Karpas-422 (cell line): ENCODE results near the gene PRKD2. TPM values are rescaled to one million over a fixed set of nuclear protein-coding genes. Genes with fewer than 3 reads are reported as not detected.
"Not testable (repeated sequence)": the region's sequence is repeated elsewhere in the genome, so short reads cannot be mapped to it uniquely, and the experiment has no call there.

Source experiments
- DNase-seq: peaks from one replicate; pipeline ENCODE4 v3.0.0-alpha.2; 2015
- H2AFZ ChIP-seq: fragments of 200-600 bp; sonication (generic); 2 replicates; pipeline ENCODE4 v1.6.1; 2014; ENCODE audit warnings: antibody characterized with exemption, low read length, mixed read lengths
- H3K27ac ChIP-seq: fragments of 200-600 bp; sonication (generic); 2 replicates; pipeline ENCODE4 v1.5.1; 2014; ENCODE audit warnings: mild to moderate bottlenecking, low read length, moderate library complexity
- H3K27me3 ChIP-seq: fragments of 200-600 bp; sonication (generic); 2 replicates; pipeline ENCODE4 v1.6.1; 2014; ENCODE audit warnings: low read length, mixed read lengths
- H3K36me3 ChIP-seq: fragments of 200-600 bp; sonication (generic); 2 replicates; pipeline ENCODE4 v1.6.1; 2014; ENCODE audit warnings: low read length, mixed read lengths; ENCODE audit not compliant: insufficient read depth
- H3K4me1 ChIP-seq: fragments of 200-600 bp; sonication (generic); 2 replicates; pipeline ENCODE4 v1.6.1; 2014; ENCODE audit warnings: mild to moderate bottlenecking, low read length, mixed read lengths
- H3K4me2 ChIP-seq: fragments of 200-600 bp; sonication (generic); 2 replicates; pipeline ENCODE4 v1.6.1; 2014; ENCODE audit warnings: low read length, low read depth, mild to moderate bottlenecking; ENCODE audit not compliant: poor library complexity, severe bottlenecking
- H3K4me3 ChIP-seq: fragments of 200-600 bp; sonication (generic); 2 replicates; pipeline ENCODE4 v1.5.1; 2014; ENCODE audit warnings: mild to moderate bottlenecking, antibody characterized with exemption, low read length, mixed read lengths
- H3K79me2 ChIP-seq: fragments of 200-600 bp; sonication (generic); 2 replicates; pipeline ENCODE4 v1.6.1; 2014; ENCODE audit warnings: mild to moderate bottlenecking, low read length, mixed read lengths
- H3K9ac ChIP-seq: fragments of 200-600 bp; sonication (generic); 2 replicates; pipeline ENCODE4 v1.6.0; 2014; ENCODE audit warnings: low read length
- H3K9me2 ChIP-seq: fragments of 200-600 bp; sonication (generic), shearing (Covaris generic); replicated peaks from 2 replicates; pipeline ENCODE4 v1.6.0; 2014; ENCODE audit warnings: mild to moderate bottlenecking, low read length, moderate library complexity; ENCODE audit not compliant: insufficient read depth
- H3K9me3 ChIP-seq: fragments of 300-700, 200-600 bp; sonication (generic); 2 replicates; pipeline ENCODE4 v1.6.1; 2014; ENCODE audit warnings: low read length, mixed read lengths
- H4K20me1 ChIP-seq: fragments of 200-600 bp; sonication (generic); 2 replicates; pipeline ENCODE4 v1.6.1; 2014; ENCODE audit warnings: mild to moderate bottlenecking, antibody characterized with exemption, low read length, low read depth; ENCODE audit not compliant: insufficient read depth
- total RNA-seq: library from RNA; depleted of rRNA; stranded (reverse); fragments of >200 nt; shearing (Covaris generic); gene quantifications from 2 replicates; pipeline ENCODE4 v1.2.3, GENCODE V29; 2014; ENCODE audit warnings: low replicate concordance

The PRKD2 gene
- total RNA-seq, 1 experiment from 2014 or later: 20.0 TPM

DNA sequence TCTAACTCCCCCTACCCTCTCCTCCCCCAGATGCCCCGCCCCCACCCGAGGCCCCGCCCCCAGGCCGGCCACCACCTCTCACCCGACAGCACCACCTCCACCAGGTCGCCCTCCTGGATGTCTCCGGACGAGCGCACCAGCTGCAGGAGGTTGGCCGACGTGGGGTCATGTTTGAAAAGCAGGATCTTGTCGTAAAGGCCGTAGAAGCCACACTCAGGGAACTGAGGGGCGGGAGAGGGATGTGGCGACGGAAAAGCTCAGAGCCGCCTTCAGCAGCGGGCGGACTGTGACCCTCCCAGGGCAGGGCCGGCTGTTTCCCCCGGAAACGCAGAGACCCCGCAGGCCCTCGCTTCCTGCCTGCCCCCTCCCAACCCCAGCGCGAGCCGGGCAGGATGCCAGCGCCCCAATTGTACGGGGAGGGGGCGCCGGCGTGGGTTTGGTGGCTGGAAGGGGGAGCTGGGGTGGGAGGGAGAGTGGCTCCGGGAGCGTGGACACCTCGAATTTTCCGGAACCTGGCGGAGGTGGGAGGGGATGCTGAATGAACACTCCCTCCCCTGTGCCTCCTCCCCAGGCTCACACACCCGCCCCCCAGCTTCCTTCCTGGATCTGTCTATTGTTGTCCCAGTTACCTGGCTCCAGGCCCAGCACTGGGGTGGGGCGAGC is 3.0 kb downstream of the PRKD2 start:
- Histone ChIP-seq H3K4me1 (peaks cover 40% of the 10 kb centered on the region), H3K79me2 (peaks cover 33% of the 10 kb centered on the region), H3K4me2 (peak overlapping the region; percentile 99), H2AFZ (0 out of 2 replicates have a peak overlapping the region, but pooled peaks have one; percentile 19), H3K9ac (peak overlapping the region; percentile 94), H3K4me3 (peak overlapping the region; percentile 75), H4K20me1 (no peaks in the 10 kb centered on the region), H3K27ac (peak overlapping the region; percentile 84), H3K36me3 (no peaks in the 10 kb centered on the region), H3K9me3 (no peaks in the 10 kb centered on the region), H3K9me2 (no peaks in the 10 kb centered on the region), H3K27me3 (no peaks in the 10 kb centered on the region)
- peak; percentile 66 for DNase-seq

DNA sequence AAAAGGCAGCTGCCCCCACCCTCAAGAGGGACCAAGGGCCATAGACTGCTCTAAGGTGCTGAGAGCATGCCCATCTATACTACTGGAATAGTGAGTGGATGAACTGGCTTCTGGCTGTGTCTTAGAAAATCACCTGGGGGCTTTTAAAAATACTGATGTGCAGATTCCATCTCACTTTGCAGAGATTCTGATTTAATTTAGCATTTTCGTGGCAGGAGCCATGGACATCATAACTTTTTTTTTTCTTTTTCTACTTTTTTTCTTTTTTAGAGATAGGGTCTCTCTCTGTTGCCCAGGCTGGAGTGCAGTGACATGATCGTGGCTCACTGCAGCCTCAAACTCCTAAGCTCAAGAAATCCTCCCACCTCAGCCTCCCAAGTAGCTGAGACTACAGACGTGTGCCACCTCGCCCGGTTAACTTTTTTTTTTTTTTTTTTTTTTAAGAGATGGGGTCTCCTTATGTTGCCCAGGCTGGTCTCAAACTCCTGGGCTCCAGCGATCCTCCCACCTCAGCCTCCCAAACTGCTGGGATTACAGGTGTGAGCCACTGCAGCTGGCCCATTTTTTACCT is 4.1 kb downstream of the PRKD2 start:
- Histone ChIP-seq H3K79me2 (peaks cover 33% of the 10 kb centered on the region), H3K27ac (0 out of 2 replicates have a peak overlapping the region, but pooled peaks have one; percentile 84), H3K4me1 (peaks cover 29% of the 10 kb centered on the region)
- H2AFZ ChIP-seq, H3K36me3 ChIP-seq, H3K9me3 ChIP-seq, H4K20me1 ChIP-seq, H3K4me2 ChIP-seq, DNase-seq, H3K4me3 ChIP-seq, H3K27me3 ChIP-seq, H3K9ac ChIP-seq, H3K9me2 ChIP-seq: not testable (repeated sequence)

DNA sequence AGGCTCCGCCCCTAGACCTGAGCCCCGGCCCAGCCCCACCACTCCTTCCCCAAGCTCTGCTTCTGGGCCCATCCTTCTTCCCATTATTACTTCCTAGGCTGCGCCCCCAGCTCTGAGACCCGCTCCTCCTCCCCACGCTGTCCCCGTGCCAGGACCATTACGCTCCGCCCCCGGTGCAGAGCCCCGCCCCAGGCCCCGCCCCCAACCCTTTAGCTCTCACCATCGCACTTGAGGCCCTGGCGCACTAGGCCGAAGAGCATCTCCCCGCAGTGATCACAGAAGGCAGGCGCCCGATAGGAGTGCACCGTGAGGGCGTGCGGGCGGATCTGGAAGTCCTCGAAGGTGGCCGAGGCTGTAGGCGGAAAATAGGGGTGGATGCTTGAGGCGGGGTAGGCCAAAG is 6.2 kb downstream of the PRKD2 start:
- H3K27ac ChIP-seq: no peak overlapping the region
- H3K4me1 ChIP-seq: peaks cover 18% of the 10 kb centered on the region
- H4K20me1 ChIP-seq: no peaks in the 10 kb centered on the region
- no peak overlapping the region for H2AFZ ChIP-seq
- no peak overlapping the region for H3K9ac ChIP-seq
- H3K4me2 ChIP-seq: no peak overlapping the region
- H3K36me3 ChIP-seq: no peaks in the 10 kb centered on the region; the same call in 1 of the 2 replicates
- no peaks in the 10 kb centered on the region for H3K9me2 ChIP-seq
- no peak for DNase-seq
- H3K4me3 ChIP-seq: no peak overlapping the region
- no peaks in the 10 kb centered on the region for H3K27me3 ChIP-seq
- peaks cover 21% of the 10 kb centered on the region for H3K79me2 ChIP-seq
- H3K9me3 ChIP-seq: no peaks in the 10 kb centered on the region

DNA sequence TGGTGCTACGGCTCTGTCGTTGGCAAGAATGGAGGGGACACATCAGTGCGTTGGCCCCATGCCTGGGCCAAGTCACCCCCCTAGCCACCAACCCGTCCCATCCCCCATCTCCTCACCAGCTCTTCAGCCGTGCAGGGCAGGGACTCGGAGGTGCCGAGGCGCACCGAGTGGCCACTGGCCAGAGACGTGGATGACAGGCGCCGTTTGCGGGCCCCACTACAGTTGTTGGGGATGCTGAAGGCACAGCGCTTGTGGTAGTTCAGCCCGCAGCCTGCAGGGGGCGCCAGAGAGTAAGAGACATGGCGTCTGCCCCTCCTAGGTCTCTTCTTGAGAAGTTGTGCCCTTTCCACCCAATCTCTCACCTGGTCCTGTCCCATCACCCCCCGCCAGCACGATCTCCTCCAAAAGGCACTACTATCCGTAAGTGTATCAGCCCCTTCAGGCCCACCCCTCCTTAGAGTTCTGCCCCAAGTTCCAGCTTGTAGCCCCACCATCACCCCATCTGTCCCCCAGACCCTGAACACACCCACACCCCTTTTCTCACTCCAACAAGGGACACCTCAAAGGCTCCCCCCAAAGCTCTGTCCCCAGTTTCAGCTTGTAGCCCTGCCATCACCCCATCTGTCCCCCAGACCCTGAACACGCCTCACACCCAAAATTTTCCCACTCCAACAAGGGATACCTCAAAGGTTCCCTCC is 12.4 kb downstream of the PRKD2 start:
- no peaks in the 10 kb centered on the region for H3K9me3 ChIP-seq
- no peaks in the 10 kb centered on the region for H3K27me3 ChIP-seq
- H3K36me3 ChIP-seq: peaks cover 18% of the 10 kb centered on the region
- no peak overlapping the region for H3K27ac ChIP-seq
- H3K9ac ChIP-seq: no peak overlapping the region
- H3K4me2 ChIP-seq: no peak overlapping the region
- no peaks in the 10 kb centered on the region for H3K4me1 ChIP-seq
- H2AFZ ChIP-seq: no peak overlapping the region
- no peaks in the 10 kb centered on the region for H4K20me1 ChIP-seq
- peak; percentile 94 for DNase-seq
- H3K79me2 ChIP-seq: peaks cover 4% of the 10 kb centered on the region; the same call in 1 of the 2 replicates
- no peaks in the 10 kb centered on the region for H3K9me2 ChIP-seq
- H3K4me3 ChIP-seq: no peak overlapping the region

DNA sequence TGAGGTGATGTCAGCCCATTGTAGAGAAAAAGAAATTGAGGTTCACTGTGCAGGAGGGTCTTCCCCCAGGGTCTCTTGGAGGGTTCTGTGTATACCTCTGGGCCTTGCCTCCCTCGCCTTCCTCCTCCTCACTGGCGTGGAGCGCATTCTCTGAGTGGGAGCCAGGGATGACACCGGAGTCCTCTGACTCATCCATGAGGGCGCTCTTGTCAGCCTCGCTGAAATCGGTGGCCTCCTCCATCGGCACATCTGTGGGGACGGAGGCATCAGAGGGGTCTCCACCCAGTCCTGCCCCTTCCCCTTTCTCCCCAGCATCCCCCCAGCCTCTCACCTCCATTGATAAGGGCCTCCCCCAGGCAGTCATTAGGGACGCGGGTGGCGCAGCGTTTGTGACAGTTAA is 16.2 kb downstream of the PRKD2 start:
- Histone ChIP-seq H3K79me2 (peaks cover 4% of the 10 kb centered on the region; the same call in 1 of the 2 replicates), H3K9me3 (no peaks in the 10 kb centered on the region), H3K27me3 (no peaks in the 10 kb centered on the region), H3K4me3 (no peak overlapping the region), H3K4me1 (no peaks in the 10 kb centered on the region), H2AFZ (no peak overlapping the region), H3K9me2 (no peaks in the 10 kb centered on the region), H3K27ac (no peak overlapping the region), H4K20me1 (no peaks in the 10 kb centered on the region), H3K9ac (no peak overlapping the region), H3K4me2 (no peak overlapping the region), H3K36me3 (peaks cover 43% of the 10 kb centered on the region)
- DNase-seq: no peak

DNA sequence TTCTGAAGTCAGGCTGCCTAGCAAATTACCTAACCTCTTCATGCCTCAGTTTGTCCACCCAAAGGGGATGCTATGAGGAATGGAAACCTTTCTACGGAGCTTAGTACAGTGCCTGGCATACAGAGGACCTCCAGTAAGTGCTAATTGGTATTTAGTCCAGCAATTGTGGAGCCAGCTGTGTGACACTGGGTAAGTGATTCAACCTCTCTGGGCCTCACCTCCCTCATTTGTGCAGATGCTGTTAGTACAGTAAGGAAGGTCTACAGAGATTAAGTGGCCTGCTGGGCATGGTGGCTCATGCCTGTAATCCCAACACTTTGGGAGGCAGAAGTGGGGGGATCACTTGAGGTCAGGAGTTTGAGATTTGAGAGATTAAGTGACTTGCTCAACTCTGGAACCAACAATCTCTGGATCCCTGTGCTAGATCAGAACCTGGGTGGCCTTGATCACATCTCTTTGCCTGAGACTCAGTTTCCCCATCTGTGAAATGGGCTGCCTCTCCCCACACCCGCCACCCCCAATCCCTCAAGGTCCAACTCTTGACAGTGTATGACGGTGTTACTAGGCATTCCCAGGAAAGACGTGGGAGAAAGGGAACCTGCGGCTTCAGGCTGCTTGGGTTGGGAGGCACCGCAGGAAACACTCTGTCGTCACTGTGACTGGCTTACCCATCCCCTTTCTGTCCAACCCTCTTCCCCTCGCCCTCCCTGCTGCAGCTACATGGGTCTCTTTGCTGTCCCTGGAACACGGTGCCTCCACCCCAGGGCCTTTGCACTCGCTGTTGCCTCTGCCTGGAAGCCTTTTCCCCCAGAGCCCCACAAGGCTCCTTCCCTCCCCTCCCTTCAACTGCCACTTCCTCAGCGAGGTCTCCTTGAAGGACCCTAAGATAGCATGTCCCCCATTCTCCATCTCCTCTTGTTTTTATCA is 18.3 kb downstream of the PRKD2 start:
- Histone ChIP-seq H3K27ac (no peak overlapping the region), H3K4me1 (no peaks in the 10 kb centered on the region), H3K9ac (no peak overlapping the region), H3K9me2 (no peaks in the 10 kb centered on the region), H2AFZ (no peak overlapping the region), H3K36me3 (peaks cover 42% of the 10 kb centered on the region), H3K9me3 (no peaks in the 10 kb centered on the region), H4K20me1 (no peaks in the 10 kb centered on the region), H3K27me3 (no peaks in the 10 kb centered on the region), H3K4me2 (no peak overlapping the region), H3K4me3 (no peak overlapping the region), H3K79me2 (no peaks in the 10 kb centered on the region)
- no peak for DNase-seq

DNA sequence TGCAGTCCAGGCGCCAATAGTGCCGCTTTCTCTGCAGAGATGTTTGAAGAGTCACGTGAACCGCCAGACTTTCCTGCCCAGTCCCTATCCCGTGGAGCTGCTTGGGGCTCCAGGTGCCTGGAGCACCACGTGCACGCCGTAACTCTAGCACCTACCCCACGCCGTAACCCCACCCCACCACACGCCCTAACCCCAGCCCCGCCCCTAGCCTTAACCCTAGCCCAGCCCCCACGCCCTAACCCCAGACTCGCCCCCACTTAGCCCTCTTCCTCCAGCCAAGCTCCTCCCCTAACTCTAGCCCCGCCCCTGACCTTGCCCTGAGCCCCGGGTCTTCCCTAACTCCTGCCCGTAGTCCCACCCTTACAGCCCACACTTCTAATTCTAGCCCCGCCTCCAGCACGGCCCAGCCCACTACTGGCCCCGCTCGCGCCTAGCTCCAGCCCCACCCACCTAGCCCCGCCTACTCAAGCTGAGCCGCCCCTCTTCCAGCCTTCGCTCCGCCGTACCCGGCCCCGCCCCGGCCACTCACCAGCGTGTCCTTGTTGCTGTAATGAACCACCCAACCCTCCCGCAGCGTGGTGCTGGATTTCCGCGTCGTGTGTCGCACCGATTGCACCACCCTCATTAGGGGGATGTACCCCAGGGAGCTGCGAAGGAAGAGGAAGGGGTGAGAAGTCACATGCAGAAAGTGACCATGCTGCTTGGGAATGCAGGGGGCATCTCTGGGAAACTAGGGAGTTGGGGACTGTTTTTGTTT is 19.5 kb downstream of the PRKD2 start:
- peak; percentile 63 for DNase-seq
- Histone ChIP-seq H3K9me2 (no peaks in the 10 kb centered on the region), H3K4me1 (no peaks in the 10 kb centered on the region), H4K20me1 (no peaks in the 10 kb centered on the region), H3K9ac (no peak overlapping the region), H3K4me3 (no peak overlapping the region), H3K27me3 (no peaks in the 10 kb centered on the region), H3K9me3 (no peaks in the 10 kb centered on the region), H3K36me3 (peaks cover 48% of the 10 kb centered on the region), H3K4me2 (no peak overlapping the region), H3K79me2 (no peaks in the 10 kb centered on the region), H2AFZ (no peak overlapping the region), H3K27ac (no peak overlapping the region)
